ENCODE data around the gene JTB.

- TF ChIP-seq CTCF (IDR thresholded peaks at IDR 0.05; ENCODE audit: low read depth, low read length, poor library complexity, severe bottlenecking) (no peak), EZH2phosphoT487 (IDR thresholded peaks at IDR 0.05; ENCODE audit: borderline replicate concordance, low read length) (no peak)
These were observed 8.5 kb downstream of the JTB start for GRCh38 chr1:153968972-153969371.

All from DOHH2 (cell line).